ENCODE measurements around the gene IGFL2.

DNA sequence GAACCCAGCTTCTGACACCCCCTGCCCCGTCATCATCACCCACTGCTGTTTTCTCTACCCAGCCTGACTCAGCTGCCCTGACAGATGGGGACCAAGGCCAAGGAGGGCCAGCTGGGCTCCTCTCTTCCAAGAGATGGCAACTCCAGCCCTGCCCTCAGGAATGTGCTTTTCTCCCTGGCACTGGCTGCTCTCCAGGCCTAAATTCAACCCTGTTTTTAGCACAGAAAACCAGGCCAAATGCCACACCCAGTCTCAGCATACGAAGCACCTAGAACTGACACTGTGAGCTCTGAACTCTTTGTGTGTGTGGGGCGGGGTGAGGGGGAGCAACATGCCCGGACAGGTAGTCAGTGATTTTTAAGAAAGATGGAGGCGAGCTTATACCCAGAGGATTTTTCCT lies 58.1 kb downstream of the IGFL2 start:
- TF ChIP-seq, protein P1, sequence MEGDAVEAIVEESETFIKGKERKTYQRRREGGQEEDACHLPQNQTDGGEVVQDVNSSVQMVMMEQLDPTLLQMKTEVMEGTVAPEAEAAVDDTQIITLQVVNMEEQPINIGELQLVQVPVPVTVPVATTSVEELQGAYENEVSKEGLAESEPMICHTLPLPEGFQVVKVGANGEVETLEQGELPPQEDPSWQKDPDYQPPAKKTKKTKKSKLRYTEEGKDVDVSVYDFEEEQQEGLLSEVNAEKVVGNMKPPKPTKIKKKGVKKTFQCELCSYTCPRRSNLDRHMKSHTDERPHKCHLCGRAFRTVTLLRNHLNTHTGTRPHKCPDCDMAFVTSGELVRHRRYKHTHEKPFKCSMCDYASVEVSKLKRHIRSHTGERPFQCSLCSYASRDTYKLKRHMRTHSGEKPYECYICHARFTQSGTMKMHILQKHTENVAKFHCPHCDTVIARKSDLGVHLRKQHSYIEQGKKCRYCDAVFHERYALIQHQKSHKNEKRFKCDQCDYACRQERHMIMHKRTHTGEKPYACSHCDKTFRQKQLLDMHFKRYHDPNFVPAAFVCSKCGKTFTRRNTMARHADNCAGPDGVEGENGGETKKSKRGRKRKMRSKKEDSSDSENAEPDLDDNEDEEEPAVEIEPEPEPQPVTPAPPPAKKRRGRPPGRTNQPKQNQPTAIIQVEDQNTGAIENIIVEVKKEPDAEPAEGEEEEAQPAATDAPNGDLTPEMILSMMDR (conservative IDR thresholded peaks at IDR 0.05; ENCODE audit: low read length) = no peak
- no peak for TF ChIP-seq EZH2phosphoT487 (IDR thresholded peaks at IDR 0.05; ENCODE audit: borderline replicate concordance)
